ENCODE data around the gene MAGI2. TPM values are rescaled to one million over a fixed set of nuclear protein-coding genes. Genes with fewer than 3 reads are reported as not detected.

Gene MAGI2
- total RNA-seq, 1 experiment from 2014 or later: 14.3 TPM

GRCh38 chr7:78895393-78895792 lies 558.1 kb downstream of the MAGI2 start:
- Histone ChIP-seq H2AFZ (ENCODE audit: low read length) (no peak overlapping the region), H2BK20ac (ENCODE audit: low read depth, low read length, poor library complexity, severe bottlenecking) (no peak overlapping the region), H3K23me2 (ENCODE audit: insufficient read length, low read depth, low read length, poor library complexity, severe bottlenecking) (no peaks in the 10 kb centered on the region), H4K91ac (ENCODE audit: insufficient read length, low read depth, low read length) (no peak overlapping the region), H4K5ac (ENCODE audit: insufficient read length, low read depth, low read length) (no peak overlapping the region), H3K4me1 (ENCODE audit: insufficient read depth, low read length) (no peaks in the 10 kb centered on the region), H3K4ac (ENCODE audit: low read depth, low read length) (no peak overlapping the region), H3K79me1 (ENCODE audit: insufficient read depth, low read depth, low read length, poor library complexity, severe bottlenecking) (no peaks in the 10 kb centered on the region), H3T11ph (ENCODE audit: low read length) (no peak overlapping the region), H3K9me3 (ENCODE audit: control insufficient read depth, low read depth, low read length) (no peaks in the 10 kb centered on the region), H3K14ac (ENCODE audit: insufficient read depth, low read length) (no peak overlapping the region), H3K9ac (ENCODE audit: extremely low read depth, insufficient read length, low read length) (no peak overlapping the region), H2BK12ac (ENCODE audit: insufficient read length, low read depth, low read length) (no peak overlapping the region), H3K79me2 (ENCODE audit: insufficient read depth, low read length) (no peaks in the 10 kb centered on the region), H2BK120ac (ENCODE audit: low read depth, low read length, poor library complexity, severe bottlenecking) (no peak overlapping the region), H3K27ac (ENCODE audit: insufficient read length, low read depth, low read length) (no peak overlapping the region), H2BK15ac (ENCODE audit: low read depth, low read length) (no peak overlapping the region), H3K56ac (ENCODE audit: insufficient read length, low read depth, low read length) (no peak overlapping the region), H3K18ac (ENCODE audit: insufficient read length, low read depth, low read length) (no peak overlapping the region), H3K4me2 (ENCODE audit: insufficient read depth, insufficient read length, low read length) (no peak overlapping the region), H4K8ac (replicated peaks; ENCODE audit: insufficient read length, low read depth, low read length) (no peak overlapping the region), H3K23ac (ENCODE audit: insufficient read length, low read depth, low read length) (no peak overlapping the region), H4K20me1 (ENCODE audit: control insufficient read depth, insufficient read depth, insufficient read length) (no peaks in the 10 kb centered on the region), H3K27me3 (ENCODE audit: insufficient read depth, low read length) (no peaks in the 10 kb centered on the region), H2BK5ac (ENCODE audit: insufficient read length, low read length) (no peak overlapping the region), H2AK5ac (ENCODE audit: insufficient read length, low read length) (no peak overlapping the region)
- no peak overlapping the region for H3K4me3 Mint-ChIP-seq
- H3K9me3 Mint-ChIP-seq: no peaks in the 10 kb centered on the region; a peak in 1 of 5 replicates
- no peaks in the 10 kb centered on the region for H3K4me1 Mint-ChIP-seq
- H3K27me3 Mint-ChIP-seq (ENCODE audit: low read depth): no peaks in the 10 kb centered on the region
- no peak for TF ChIP-seq CTCF (conservative IDR thresholded peaks at IDR 0.05)
- no peak for DNase-seq
- no CpG with 5 or more reads among the region's 3 CpGs for WGBS (ENCODE audit: extremely low coverage, insufficient read length, low lambda C conversion rate)
- H3K27ac Mint-ChIP-seq: no peak overlapping the region
- H3K36me3 Mint-ChIP-seq (ENCODE audit: insufficient read depth in 1 of 3, low read depth in 3 of 3): no peaks in the 10 kb centered on the region
